MM.1S (cell line): ENCODE measurements around the gene PIK3R4.

Source experiments
- CTCF ChIP-seq: fragments of 300-600 bp; sonication (generic); IDR thresholded peaks from 2 replicates; pipeline ENCODE4 v1.5.1; 2016; ENCODE audit warnings: antibody characterized with exemption, low read length, mixed read lengths
- EZH2 ChIP-seq: fragments of 300-600 bp; sonication (generic); optimal IDR thresholded peaks from 2 replicates; pipeline ENCODE3; 2017; ENCODE audit warnings: low read depth, mild to moderate bottlenecking, antibody characterized with exemption, low read length, mixed read lengths

- no peak for TF ChIP-seq EZH2
- TF ChIP-seq CTCF: no peak
These were observed 9.0 kb downstream of the PIK3R4 start for GRCh38 chr3:130737622-130738021.
